Stimulated activated CD8-positive, alpha-beta memory T cell treated with anti-CD3 and anti-CD28 coated beads, Interleukin-7, amount 100 ng/mL, for 4 hours (primary cell): Measurements from ENCODE around the gene NR4A1.

Source experiments
- DNase-seq, 2 donors: peaks; one replicate each; pipeline ENCODE4 v3.0.0-alpha.2; 2020; ENCODE audit warnings: low read depth in 2 of 2

The NR4A1 gene

GRCh38 chr12:52041695-52042123 lies 9.5 kb upstream of the NR4A1 start:
- DNase-seq: peak; percentile 37 to 55

DNA sequence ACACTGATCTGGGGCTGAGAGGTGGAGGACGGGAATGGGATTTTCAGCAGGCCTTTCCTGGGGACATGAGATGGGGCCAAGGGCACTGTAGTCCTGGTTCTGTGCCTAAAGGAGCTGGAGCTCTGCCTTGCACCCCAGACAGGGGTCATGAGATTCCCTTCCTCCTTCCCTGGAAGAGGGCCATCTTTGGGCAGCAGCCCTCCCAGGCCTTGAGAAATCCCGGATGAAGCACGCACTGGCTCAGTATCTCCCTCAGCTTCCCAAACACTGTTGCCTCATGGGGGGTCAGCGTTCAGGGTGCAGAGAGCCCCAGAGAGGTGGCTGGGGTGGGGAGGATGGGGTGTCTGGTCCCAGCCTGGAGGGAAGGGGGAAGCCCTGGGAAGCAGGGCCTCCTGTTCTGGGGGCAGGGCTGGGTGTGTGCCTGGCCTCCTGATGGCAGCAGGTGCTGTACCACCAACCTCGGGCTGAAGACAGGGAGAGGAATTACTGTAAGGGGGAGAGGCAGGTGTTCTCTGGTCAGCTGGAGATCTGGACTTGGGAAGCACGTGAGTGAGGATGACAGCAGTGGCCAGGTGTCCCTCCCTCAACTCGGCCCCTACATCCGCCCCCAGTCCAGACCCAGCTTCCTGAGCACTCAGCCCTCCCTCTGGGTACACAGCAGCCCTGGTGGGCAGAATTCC lies 8.4 kb upstream of the NR4A1 start:
- no peak for DNase-seq

GRCh38 chr12:52043386-52044212 lies 7.6 kb upstream of the NR4A1 start:
- no peak for DNase-seq

DNA sequence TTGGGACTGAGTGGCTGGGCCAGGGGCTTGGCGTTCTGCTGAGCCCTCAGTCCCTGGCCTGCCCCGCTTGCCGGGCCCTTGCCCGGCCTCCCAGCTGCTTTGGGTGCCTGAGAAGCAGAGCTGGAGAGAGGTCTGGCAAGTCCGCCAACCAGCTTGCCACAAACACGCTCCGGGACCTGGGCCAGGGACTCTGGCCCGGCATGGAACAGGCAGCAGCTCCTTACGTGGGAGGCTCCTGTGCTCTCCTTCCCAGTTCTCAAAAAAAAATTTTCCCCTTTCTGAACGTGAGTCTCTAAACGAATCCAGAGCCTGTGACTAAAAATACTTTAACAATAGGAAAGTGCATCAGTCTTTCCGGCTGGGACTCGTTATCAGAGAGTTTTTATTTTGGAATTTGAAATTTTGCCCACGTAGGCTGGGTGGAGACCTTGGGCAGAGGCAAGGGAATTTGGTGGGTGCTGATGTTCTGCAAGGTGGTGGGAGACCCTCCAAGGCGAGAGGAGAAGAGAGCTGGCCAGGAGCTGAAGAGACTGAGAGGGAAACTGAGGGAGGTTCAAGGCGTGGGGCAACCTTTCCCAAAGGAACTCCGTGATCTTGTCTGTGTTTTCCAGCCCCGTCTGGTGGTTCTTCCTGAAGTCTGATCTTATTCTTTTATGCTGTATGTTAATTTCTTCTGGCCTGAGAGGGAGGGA lies 6.8 kb upstream of the NR4A1 start:
- DNase-seq: no peak

DNA sequence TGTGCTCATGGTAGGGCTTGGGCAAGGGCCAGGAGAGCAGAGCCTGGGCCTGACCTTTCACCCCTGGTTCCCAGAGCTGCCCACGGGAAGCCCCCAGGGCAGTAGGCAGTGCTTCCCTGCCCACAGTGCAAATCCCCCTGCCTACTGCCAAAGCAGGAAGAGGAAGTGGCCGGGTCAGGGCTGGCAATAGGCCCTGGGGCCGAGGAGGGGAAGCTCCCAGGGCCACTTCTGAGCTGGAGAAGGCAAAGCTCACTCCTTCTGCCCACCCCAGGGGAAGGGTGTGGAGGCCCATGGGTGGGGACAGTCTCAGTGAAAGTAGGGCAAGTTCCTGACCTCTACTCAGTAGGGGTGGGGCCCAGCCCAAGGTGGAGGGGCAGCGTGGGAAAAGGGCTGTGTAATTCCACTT lies 5.4 kb upstream of the NR4A1 start:
- DNase-seq: no peak

DNA sequence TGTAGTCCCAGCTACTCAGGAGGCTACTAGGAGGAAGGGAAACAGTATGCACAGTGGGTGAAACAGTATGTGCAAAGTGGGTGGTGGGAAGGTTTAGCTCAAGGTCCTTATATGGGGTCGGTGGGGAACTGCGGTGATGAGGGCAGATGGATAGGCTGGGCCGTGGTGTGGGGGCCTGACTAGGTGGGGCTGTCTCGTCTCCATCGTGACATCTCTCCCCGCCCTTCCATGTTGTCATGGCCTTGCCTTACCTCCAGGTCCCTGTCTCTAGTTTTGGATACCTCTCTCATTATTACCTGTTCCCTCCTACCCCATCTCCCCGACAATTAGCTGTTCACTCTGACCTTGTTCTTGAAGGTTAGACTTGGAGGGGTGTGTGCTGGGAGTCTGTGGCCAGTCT lies 4.4 kb upstream of the NR4A1 start:
- DNase-seq: no peak

- DNase-seq: no peak
These were observed 2.0 kb upstream of the NR4A1 start for GRCh38 chr12:52049286-52049685.

DNA sequence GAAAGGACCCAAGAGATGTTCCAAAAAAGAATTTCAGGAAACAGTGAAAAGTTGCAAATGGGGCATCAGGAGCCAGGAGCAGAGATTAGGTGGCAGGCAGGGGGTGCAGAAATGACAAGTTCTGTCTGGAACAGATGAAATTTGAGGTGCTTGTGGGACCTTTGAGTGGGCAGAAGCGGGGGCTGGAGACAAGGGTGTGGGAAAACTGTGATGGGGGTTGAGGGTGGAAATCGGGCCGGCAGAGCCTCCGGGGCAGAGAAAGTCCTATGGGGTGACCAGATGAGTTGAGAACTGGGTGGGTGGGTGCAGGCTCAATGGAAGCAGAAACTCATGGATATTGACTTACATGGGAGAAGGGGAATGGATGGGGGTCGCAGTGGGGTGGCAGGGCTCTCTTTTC lies 1.6 kb upstream of the NR4A1 start:
- DNase-seq: no peak

- no peak for DNase-seq
These were observed 1.0 kb upstream of the NR4A1 start for GRCh38 chr12:52050116-52050757.

DNA sequence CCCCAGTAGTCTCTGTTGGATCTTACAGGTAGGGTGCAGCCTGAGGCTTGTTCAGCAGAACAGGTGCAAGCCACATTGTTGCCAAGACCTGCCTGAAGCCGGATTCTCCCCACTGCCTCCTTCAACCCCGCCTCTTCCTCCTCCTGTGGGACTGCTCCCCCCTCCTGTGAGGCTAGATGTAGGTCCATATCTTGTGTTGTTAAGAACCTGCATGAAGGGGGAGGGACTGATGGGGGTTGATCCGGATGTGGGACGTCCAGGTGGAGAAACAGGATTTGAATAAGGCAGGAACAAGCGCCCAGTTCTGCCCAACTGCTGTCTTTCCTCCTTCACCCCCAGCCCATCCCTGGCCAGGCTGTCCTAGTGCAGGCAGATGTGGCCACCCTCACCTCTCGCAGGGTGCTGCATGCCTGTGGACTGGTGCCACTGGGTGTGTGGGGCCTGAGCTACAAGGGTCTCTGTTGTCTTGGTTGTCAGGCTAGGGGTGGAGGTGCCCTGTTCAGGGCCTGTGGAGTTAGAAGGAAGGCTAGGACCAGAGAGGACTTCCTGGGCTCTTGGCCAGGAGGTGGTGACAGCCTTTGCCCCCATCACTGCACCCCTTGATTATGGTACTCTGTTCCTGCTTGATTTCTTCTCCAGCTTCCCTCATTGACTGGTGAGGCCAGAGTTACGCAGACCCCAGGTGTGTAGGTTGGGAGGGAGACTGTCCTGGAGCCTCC lies 1.4 kb downstream of the NR4A1 start:
- DNase-seq: no peak

DNA sequence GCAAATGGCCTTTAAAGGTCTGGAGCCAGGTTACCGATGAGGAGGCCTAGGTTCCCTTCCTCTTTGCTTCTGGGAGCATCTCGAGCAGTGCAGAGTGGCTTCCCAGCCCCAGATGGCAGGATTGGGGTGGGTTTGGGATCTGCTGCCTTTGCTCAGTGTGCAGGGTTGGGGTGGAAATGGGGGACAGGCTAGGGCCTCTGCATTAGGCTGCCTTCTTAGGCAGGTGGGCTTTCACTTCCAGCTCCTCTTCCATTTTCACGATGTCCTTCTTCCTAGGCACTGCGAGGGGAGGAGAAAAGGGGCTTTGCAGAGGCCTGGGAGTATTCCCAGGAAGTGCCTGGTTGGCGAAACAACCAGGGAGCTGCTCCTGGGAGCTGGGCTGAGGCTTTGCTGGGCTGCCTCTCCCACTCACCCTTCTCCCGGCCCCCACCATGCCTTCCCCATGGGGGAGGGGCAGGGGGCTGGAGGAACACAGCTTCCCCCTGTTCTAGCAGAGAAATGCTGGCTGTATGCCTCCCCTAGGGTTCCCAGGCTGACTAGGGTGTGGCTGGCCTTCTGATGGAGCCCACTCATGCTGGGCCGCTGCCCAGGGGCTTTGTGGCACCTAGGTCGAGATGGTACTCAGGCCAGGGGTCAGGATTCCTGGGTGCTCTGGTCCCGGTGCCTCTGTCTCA lies 2.4 kb downstream of the NR4A1 start:
- no peak for DNase-seq

- no peak for DNase-seq
These were observed 3.1 kb downstream of the NR4A1 start for GRCh38 chr12:52054231-52054832.

GRCh38 chr12:52054833-52055730 lies 3.8 kb downstream of the NR4A1 start:
- DNase-seq: no peak

GRCh38 chr12:52055731-52056711 lies 4.8 kb downstream of the NR4A1 start:
- DNase-seq: no peak

GRCh38 chr12:52056801-52057637 lies 5.8 kb downstream of the NR4A1 start:
- no peak for DNase-seq

DNA sequence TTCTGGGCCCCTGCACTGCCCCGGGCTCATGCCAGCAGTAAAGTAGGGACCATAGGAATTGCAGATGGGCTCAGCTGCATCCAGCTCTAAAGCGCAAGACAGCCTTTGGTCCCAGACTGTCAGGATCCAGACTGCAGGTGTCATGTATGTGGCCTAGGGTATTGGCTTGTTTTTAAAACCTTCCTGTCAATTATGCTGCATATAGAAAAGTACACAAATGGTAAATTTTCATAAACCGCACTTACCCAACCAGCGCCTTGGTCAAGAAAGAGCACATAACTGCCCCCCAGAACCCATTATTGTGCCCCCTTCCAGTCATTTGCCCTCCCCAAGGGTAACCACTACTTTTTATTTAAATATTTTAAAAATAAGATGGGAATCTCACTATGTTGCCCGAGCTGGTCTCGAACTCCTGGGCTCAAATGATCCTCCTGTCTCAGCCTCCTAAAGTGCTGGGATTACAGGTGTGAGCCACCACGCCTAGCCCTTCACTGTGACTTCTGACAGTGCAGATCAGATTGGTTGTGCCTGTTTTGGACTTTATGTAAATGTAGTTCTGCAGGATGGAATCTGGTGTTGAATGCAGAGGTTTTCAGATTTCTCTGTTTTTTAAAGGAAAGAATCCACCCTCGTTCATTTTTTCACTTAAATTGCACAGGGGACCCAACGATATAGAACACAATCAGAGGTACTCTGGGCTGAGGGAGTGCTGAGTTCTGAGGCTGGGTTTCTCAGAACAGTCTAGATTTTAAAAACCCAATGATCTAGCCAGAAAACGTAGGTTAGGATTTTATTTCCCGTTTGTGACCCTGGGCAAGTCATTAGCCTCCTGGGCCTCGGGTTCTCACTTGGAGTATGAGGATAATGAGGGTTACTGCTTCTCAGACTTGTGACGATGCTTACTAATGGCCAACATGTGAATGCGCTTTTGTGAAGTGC lies 6.7 kb downstream of the NR4A1 start:
- no peak for DNase-seq
